Astrocyte (in vitro differentiated cells and primary cell): ENCODE data around the gene NUP58. TPM values are rescaled to one million over a fixed set of nuclear protein-coding genes. Genes with fewer than 3 reads are reported as not detected.

Experiments used
- DNase-seq: peaks from one replicate; pipeline ENCODE4 v3.0.0-alpha.2; 2010; ENCODE audit warnings: low read depth
- FAIRE-seq: peaks from 2 replicates; lab custom pipeline; 2011; peaks lifted over from hg19 to GRCh38; lab: Jason Lieb, UNC
- H2AFZ ChIP-seq: 2 replicates; pipeline ENCODE4 v1.6.0; 2012; ENCODE audit warnings: low read depth, low read length, inconsistent platforms
- H3K27ac ChIP-seq: 2 replicates; pipeline ENCODE4 v1.5.1; 2011; ENCODE audit warnings: low read depth, low read length, inconsistent platforms
- H3K27me3 ChIP-seq: 2 replicates; pipeline ENCODE4 v1.6.0; 2011; ENCODE audit warnings: low read length, inconsistent platforms; ENCODE audit not compliant: insufficient read depth
- H3K36me3 ChIP-seq: 2 replicates; pipeline ENCODE4 v1.5.1; 2011; ENCODE audit warnings: low read length, inconsistent platforms; ENCODE audit not compliant: insufficient read depth
- H3K4me1 ChIP-seq: 2 replicates; pipeline ENCODE4 v1.5.1; 2011; ENCODE audit warnings: low read length, inconsistent platforms; ENCODE audit not compliant: insufficient read depth
- H3K4me2 ChIP-seq: 2 replicates; pipeline ENCODE4 v1.6.0; 2012; ENCODE audit warnings: low read length, inconsistent platforms
- H3K4me3 ChIP-seq: 2 replicates; pipeline ENCODE4 v1.5.1; 2011; ENCODE audit warnings: low read depth, mild to moderate bottlenecking, low read length, inconsistent platforms; ENCODE audit not compliant: insufficient read depth
- H3K79me2 ChIP-seq: 2 replicates; pipeline ENCODE4 v1.6.0; 2012; ENCODE audit warnings: mild to moderate bottlenecking, low read length, inconsistent platforms; ENCODE audit not compliant: insufficient read depth
- H3K9ac ChIP-seq: 2 replicates; pipeline ENCODE4 v1.6.0; 2012; ENCODE audit warnings: mild to moderate bottlenecking, low read length, inconsistent platforms
- H3K9me3 ChIP-seq: 2 replicates; pipeline ENCODE4 v1.5.1; 2012; ENCODE audit warnings: low read depth, mild to moderate bottlenecking, low read length, inconsistent platforms; ENCODE audit not compliant: insufficient read depth
- H4K20me1 ChIP-seq: 2 replicates; pipeline ENCODE4 v1.6.0; 2012; ENCODE audit warnings: low read length, inconsistent platforms; ENCODE audit not compliant: insufficient read depth
- H3K27ac Mint-ChIP-seq: one replicate; pipeline ENCODE4 v1.8.0; 2021; ENCODE audit warnings: mild to moderate bottlenecking, mixed read lengths; ENCODE audit not compliant: unreplicated experiment
- H3K27me3 Mint-ChIP-seq: one replicate; pipeline ENCODE4 v1.8.0; 2021; ENCODE audit warnings: low read depth, mixed read lengths; ENCODE audit not compliant: unreplicated experiment
- H3K36me3 Mint-ChIP-seq: one replicate; pipeline ENCODE4 v1.8.0; 2021; ENCODE audit warnings: low read depth, mixed read lengths; ENCODE audit not compliant: unreplicated experiment
- H3K4me1 Mint-ChIP-seq: one replicate; pipeline ENCODE4 v1.8.0; 2021; ENCODE audit warnings: low read depth, mixed read lengths; ENCODE audit not compliant: unreplicated experiment
- H3K4me3 Mint-ChIP-seq: one replicate; pipeline ENCODE4 v1.8.0; 2021; ENCODE audit warnings: mild to moderate bottlenecking, moderate library complexity, mixed read lengths; ENCODE audit not compliant: unreplicated experiment
- H3K9me3 Mint-ChIP-seq: one replicate; pipeline ENCODE4 v1.8.0; 2021; ENCODE audit warnings: mild to moderate bottlenecking, mixed read lengths; ENCODE audit not compliant: unreplicated experiment
- EZH2 ChIP-seq: IDR thresholded peaks from 2 replicates; pipeline ENCODE4 v1.6.1; 2012; ENCODE audit warnings: mild to moderate bottlenecking, low read length, inconsistent platforms; ENCODE audit not compliant: insufficient read depth
- total RNA-seq: library from RNA; stranded (reverse); gene quantifications from 2 replicates; pipeline ENCODE4 v1.2.1, GENCODE V29; 2021
- TF ChIP-seq, protein P1 (sequence below): IDR thresholded peaks from 2 replicates; pipeline ENCODE4 v1.5.1; 2011; ENCODE audit warnings: low read depth, mild to moderate bottlenecking, inconsistent platforms, low read length, moderate library complexity; ENCODE audit not compliant: insufficient read depth

Gene NUP58
- total RNA-seq, 1 donor from 2014 or later = 53.2 TPM

DNA sequence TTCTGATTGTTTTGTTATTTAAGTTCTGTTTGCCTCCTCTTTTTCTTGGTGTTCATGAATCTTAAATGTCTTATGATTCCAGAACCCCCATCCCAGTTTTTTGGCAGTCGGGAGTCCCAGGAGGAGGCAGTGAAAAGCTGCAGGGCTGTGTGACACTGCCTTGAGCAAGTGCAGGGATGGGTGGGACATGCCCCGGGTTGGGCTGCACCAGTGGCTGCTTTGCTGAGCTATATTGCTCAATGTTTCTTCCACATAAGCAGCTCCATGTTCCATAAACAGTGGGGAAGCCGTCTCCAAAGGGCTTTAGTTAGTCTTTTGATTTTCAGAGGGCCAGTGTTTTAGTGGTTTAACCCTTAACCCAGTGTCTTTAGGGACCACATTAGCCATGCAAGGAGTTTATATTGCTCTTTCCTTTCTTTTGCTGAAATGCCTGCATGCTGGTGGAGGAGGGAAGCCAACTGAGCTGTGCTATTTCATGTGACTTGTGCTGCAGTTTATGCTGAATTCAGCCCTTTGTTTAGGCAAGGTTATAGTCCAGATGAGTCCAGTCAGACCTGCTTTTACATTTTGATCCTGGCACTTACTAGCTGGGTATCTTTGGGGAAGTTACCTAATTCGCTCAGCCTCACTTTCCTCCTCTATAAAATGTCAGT, 83.5 kb downstream of the NUP58 start:
- TF ChIP-seq, protein P1, sequence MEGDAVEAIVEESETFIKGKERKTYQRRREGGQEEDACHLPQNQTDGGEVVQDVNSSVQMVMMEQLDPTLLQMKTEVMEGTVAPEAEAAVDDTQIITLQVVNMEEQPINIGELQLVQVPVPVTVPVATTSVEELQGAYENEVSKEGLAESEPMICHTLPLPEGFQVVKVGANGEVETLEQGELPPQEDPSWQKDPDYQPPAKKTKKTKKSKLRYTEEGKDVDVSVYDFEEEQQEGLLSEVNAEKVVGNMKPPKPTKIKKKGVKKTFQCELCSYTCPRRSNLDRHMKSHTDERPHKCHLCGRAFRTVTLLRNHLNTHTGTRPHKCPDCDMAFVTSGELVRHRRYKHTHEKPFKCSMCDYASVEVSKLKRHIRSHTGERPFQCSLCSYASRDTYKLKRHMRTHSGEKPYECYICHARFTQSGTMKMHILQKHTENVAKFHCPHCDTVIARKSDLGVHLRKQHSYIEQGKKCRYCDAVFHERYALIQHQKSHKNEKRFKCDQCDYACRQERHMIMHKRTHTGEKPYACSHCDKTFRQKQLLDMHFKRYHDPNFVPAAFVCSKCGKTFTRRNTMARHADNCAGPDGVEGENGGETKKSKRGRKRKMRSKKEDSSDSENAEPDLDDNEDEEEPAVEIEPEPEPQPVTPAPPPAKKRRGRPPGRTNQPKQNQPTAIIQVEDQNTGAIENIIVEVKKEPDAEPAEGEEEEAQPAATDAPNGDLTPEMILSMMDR = no peak
- TF ChIP-seq EZH2 = no peak
- H3K27ac Mint-ChIP-seq = no peak overlapping the region
- H3K36me3 ChIP-seq = no peaks in the 10 kb centered on the region
- H3K79me2 ChIP-seq = no peaks in the 10 kb centered on the region
- H4K20me1 ChIP-seq = no peaks in the 10 kb centered on the region
- H3K4me1 ChIP-seq = no peaks in the 10 kb centered on the region
- H3K4me3 ChIP-seq = no peak overlapping the region
- no peaks in the 10 kb centered on the region for H3K36me3 Mint-ChIP-seq
- H3K4me2 ChIP-seq = no peak overlapping the region
- H3K9me3 Mint-ChIP-seq = peaks cover 3% of the 10 kb centered on the region
- no peaks in the 10 kb centered on the region for H3K27me3 ChIP-seq
- H3K27ac ChIP-seq = no peak overlapping the region
- no peaks in the 10 kb centered on the region for H3K27me3 Mint-ChIP-seq
- DNase-seq (no peak), FAIRE-seq (no peak)
- peaks cover 1% of the 10 kb centered on the region for H3K4me1 Mint-ChIP-seq
- no peak overlapping the region for H3K9ac ChIP-seq
- H3K4me3 Mint-ChIP-seq = no peak overlapping the region
- no peaks in the 10 kb centered on the region for H3K9me3 ChIP-seq
- H2AFZ ChIP-seq = no peak overlapping the region

DNA sequence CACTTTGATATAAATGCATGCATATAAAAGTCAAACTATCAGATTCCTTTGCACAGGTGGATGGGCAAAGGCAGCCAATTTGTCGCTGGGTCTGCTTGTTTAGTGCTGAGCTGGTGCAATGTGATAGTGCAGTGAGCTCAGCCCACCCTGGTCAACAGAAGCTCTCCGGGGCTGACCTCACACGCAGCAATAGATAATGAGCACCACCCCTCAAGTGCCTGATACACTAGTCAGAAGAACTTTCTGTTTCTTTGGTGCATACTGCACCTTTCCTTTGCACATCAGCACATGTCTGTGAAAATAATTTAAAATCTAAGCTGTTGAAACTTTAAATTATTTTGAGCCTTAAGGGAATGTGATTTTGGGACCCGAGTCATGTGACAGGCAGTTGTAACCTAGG, 90.5 kb downstream of the NUP58 start:
- Histone ChIP-seq H3K9me3 (no peaks in the 10 kb centered on the region), H2AFZ (no peak overlapping the region), H3K4me2 (no peak overlapping the region), H3K79me2 (no peaks in the 10 kb centered on the region), H3K27ac (no peak overlapping the region), H3K27me3 (no peaks in the 10 kb centered on the region), H3K4me3 (no peak overlapping the region), H3K4me1 (no peaks in the 10 kb centered on the region), H3K36me3 (no peaks in the 10 kb centered on the region), H4K20me1 (no peaks in the 10 kb centered on the region), H3K9ac (no peak overlapping the region)
- Mint-ChIP-seq H3K4me1 (no peaks in the 10 kb centered on the region), H3K4me3 (no peak overlapping the region), H3K36me3 (no peaks in the 10 kb centered on the region), H3K9me3 (peaks cover 10% of the 10 kb centered on the region), H3K27ac (no peak overlapping the region), H3K27me3 (peaks cover 2% of the 10 kb centered on the region)
- TF ChIP-seq, protein P1 = no peak
- TF ChIP-seq EZH2 = no peak
- FAIRE-seq = no peak
- no peak for DNase-seq

Other genes starting within 250 kb of the NUP58 start
- 0.17 and 0.45 TPM in 2 replicates for gene PABPC3, start 205.5 kb upstream of the NUP58 start, total RNA-seq
- gene AMER2, start 129.3 kb upstream of the NUP58 start, total RNA-seq = 0.02 TPM in 1 of 2 replicates, not detected in the other
- gene MTMR6, start 14.1 kb upstream of the NUP58 start, total RNA-seq = 18.5 and 19.3 TPM in 2 replicates
- 1.2 and 1.3 TPM in 2 replicates for gene ATP8A2, start 70.3 kb downstream of the NUP58 start, total RNA-seq